Activated CD4-positive, CD25-positive, alpha-beta regulatory T cell (primary cell): ENCODE data around the gene RANBP6.

Experiments used
- DNase-seq, 4 experiments: peaks; one replicate each; lab custom pipeline; 2025; lab: John Stamatoyannopoulos, UW

The RANBP6 gene

GRCh38 chr9:6007058-6007769, 8.2 kb downstream of the RANBP6 start:
- peak; percentile 86 to 91 (median 88) for DNase-seq

- no peak for DNase-seq
Observed at GRCh38 chr9:6006749-6007057, 8.7 kb downstream of the RANBP6 start.

- DNase-seq, result no peak
Observed at GRCh38 chr9:6000955-6001354, 14.5 kb downstream of the RANBP6 start.

GRCh38 chr9:5999443-6000101, 15.9 kb downstream of the RANBP6 start:
- DNase-seq, result no peak

GRCh38 chr9:5994493-5994892, 20.9 kb downstream of the RANBP6 start:
- no peak for DNase-seq

GRCh38 chr9:5988265-5988664, 27.2 kb downstream of the RANBP6 start:
- DNase-seq, result no peak

GRCh38 chr9:5983042-5983441, 32.4 kb downstream of the RANBP6 start:
- DNase-seq, result no peak

GRCh38 chr9:5982317-5982716, 33.1 kb downstream of the RANBP6 start:
- DNase-seq, result no peak

- DNase-seq, result no peak
Observed at GRCh38 chr9:5978523-5978922, 36.9 kb downstream of the RANBP6 start.

- no peak for DNase-seq
Observed at GRCh38 chr9:5976674-5977397, 38.6 kb downstream of the RANBP6 start.

- DNase-seq, result no peak
Observed at GRCh38 chr9:5971740-5972139, 43.7 kb downstream of the RANBP6 start.
